HCT116 (cell line): ENCODE data around the gene SLC16A4. TPM values are rescaled to one million over a fixed set of nuclear protein-coding genes. Genes with fewer than 3 reads are reported as not detected.

Experiments
- ATAC-seq: fragments of 200-7000 bp; cut with Tn5 transposase; 2 replicates; pipeline ENCODE4 v1.9.1; 2020; ENCODE audit warnings: mild to moderate bottlenecking, moderate library complexity
- BruUV-seq: library from RNA; stranded (reverse); fragments of 400-500 nt; replicated peaks from 2 replicates; lab custom pipeline; 2021; lab: Mats Ljungman, UMichigan
- CTCF ChIA-PET: fragments of 300-600 bp; sonication (Branson Sonifier 250); formaldehyde crosslinking; loops from one replicate; lab custom pipeline; 2021; ENCODE audit warnings: antibody characterized with exemption; lab: Charles Lee
- POLR2A ChIA-PET: fragments of 300-600, 350-600 bp; sonication (Branson Sonifier 250); formaldehyde crosslinking; loops from one replicate; lab custom pipeline; 2021; ENCODE audit warnings: antibody characterized with exemption; lab: Charles Lee
- RAD21 ChIA-PET, 2 experiments: fragments of 300-600 bp; sonication (Branson Sonifier 250); formaldehyde crosslinking; loops; one replicate each; lab custom pipeline; 2023; ENCODE audit warnings: low total read pairs in 2 of 2; ENCODE audit not compliant: uncharacterized antibody in 2 of 2, unreplicated experiment in 2 of 2, low non-redundant PET in 1 of 2; lab: Charles Lee
- DNase-seq: peaks from one replicate; pipeline ENCODE4 v3.0.0-alpha.2; 2010; ENCODE audit warnings: low read depth, low spot score
- H2AFZ ChIP-seq: fragments of 200-600 bp; shearing (Covaris generic), sonication (generic); 2 replicates; pipeline ENCODE4 v1.6.1; 2017; ENCODE audit warnings: low read depth, mixed run types, mixed read lengths, antibody characterized with exemption, low read length; ENCODE audit not compliant: poor library complexity, severe bottlenecking
- H3K27ac ChIP-seq: 2 replicates; pipeline ENCODE4 v1.5.1; 2012; ENCODE audit warnings: low read depth, low read length
- H3K27me3 ChIP-seq: fragments of 200-600 bp; sonication (generic); 2 replicates; pipeline ENCODE4 v1.6.1; 2016; ENCODE audit warnings: mixed run types, low read length, mixed read lengths; ENCODE audit not compliant: insufficient read depth
- H3K36me3 ChIP-seq, 2 experiments: fragments of 200-500 bp in 1 of 2; fragments of 200-600 bp in 1 of 2; sonication (Bioruptor generic) in 1 of 2; sonication (generic) in 1 of 2; 2 replicates each; pipeline versions ENCODE4 v1.5.1 to v1.6.1; 2014 to 2016; ENCODE audit warnings: low read length in 2 of 2, inconsistent platforms in 1 of 2, mixed read lengths in 1 of 2, mixed run types in 1 of 2; ENCODE audit not compliant: insufficient read depth in 2 of 2, control insufficient read depth in 1 of 2
- H3K4me1 ChIP-seq, 2 experiments: fragments of 200-600 bp in 1 of 2; sonication (generic) in 1 of 2; 2 replicates each; pipeline versions ENCODE4 v1.5.1 to v1.6.1; 2012 to 2017; ENCODE audit warnings: low read length in 2 of 2, inconsistent platforms in 1 of 2, mild to moderate bottlenecking in 1 of 2, mixed read lengths in 1 of 2, mixed run types in 1 of 2, moderate library complexity in 1 of 2; ENCODE audit not compliant: insufficient read depth in 2 of 2, control insufficient read depth in 1 of 2
- H3K4me2 ChIP-seq: fragments of 200-600 bp; sonication (generic); 2 replicates; pipeline ENCODE4 v1.6.1; 2017; ENCODE audit warnings: mixed run types, low read length, mixed read lengths
- H3K4me3 ChIP-seq, 2 experiments: fragments of 200-600 bp in 1 of 2; sonication (generic) in 1 of 2; replicated peaks in 1 of 2; 2 replicates each; pipeline ENCODE4 v1.5.1; 2011 to 2016; ENCODE audit warnings: low read length in 2 of 2, control low read depth in 1 of 2, low read depth in 1 of 2, mild to moderate bottlenecking in 1 of 2, mixed read lengths in 1 of 2, mixed run types in 1 of 2
- H3K79me2 ChIP-seq: fragments of 200-600 bp; sonication (generic); 2 replicates; pipeline ENCODE4 v1.6.1; 2017; ENCODE audit warnings: mild to moderate bottlenecking, mixed run types, low read length, moderate library complexity, mixed read lengths; ENCODE audit not compliant: insufficient read depth
- H3K9ac ChIP-seq: fragments of 200-600 bp; sonication (generic); 2 replicates; pipeline ENCODE4 v1.6.1; 2016; ENCODE audit warnings: low read length, mixed read lengths
- H3K9me2 ChIP-seq: fragments of 200-600 bp; sonication (generic), shearing (Covaris generic); 2 replicates; pipeline ENCODE4 v1.6.1; 2017; ENCODE audit warnings: mixed run types, mild to moderate bottlenecking, moderate library complexity; ENCODE audit not compliant: insufficient read depth
- H3K9me3 ChIP-seq, 2 experiments: fragments of 200-500 bp in 1 of 2; fragments of 200-600 bp in 1 of 2; sonication (Bioruptor generic) in 1 of 2; sonication (generic) in 1 of 2; 2 replicates each; pipeline ENCODE4 v1.6.1; 2014 to 2017; ENCODE audit warnings: low read length in 2 of 2, mixed read lengths in 2 of 2, inconsistent platforms in 1 of 2, low read depth in 1 of 2, mild to moderate bottlenecking in 1 of 2, mixed run types in 1 of 2, moderate library complexity in 1 of 2; ENCODE audit not compliant: control insufficient read depth in 1 of 2, insufficient read depth in 1 of 2
- H4K20me1 ChIP-seq: fragments of 200-600 bp; sonication (generic), shearing (Covaris generic); 2 replicates; pipeline ENCODE4 v1.6.1; 2017; ENCODE audit warnings: mixed run types, mild to moderate bottlenecking, moderate library complexity; ENCODE audit not compliant: insufficient read depth
- CBX3 ChIP-seq: IDR thresholded peaks from 2 replicates; pipeline ENCODE4 v1.6.1; 2012; ENCODE audit warnings: low read depth
- CEBPB ChIP-seq: IDR thresholded peaks from 2 replicates; pipeline ENCODE4 v1.6.1; 2012; ENCODE audit warnings: low read depth
- EGR1 ChIP-seq: IDR thresholded peaks from 2 replicates; pipeline ENCODE4 v1.6.1; 2012; ENCODE audit warnings: low read depth
- EZH2 ChIP-seq: fragments of 200-600 bp; sonication (generic); IDR thresholded peaks from 2 replicates; pipeline ENCODE4 v1.6.1; 2017; ENCODE audit warnings: antibody characterized with exemption, mixed run types
- EZH2phosphoT487 ChIP-seq: fragments of 200-600 bp; IDR thresholded peaks from 2 replicates; pipeline ENCODE4 v1.6.1; 2018; ENCODE audit warnings: antibody characterized with exemption, borderline replicate concordance
- FOSL1 ChIP-seq: IDR thresholded peaks from 2 replicates; pipeline ENCODE4 v1.6.1; 2012; ENCODE audit warnings: low read depth
- JUND ChIP-seq: IDR thresholded peaks from 2 replicates; pipeline ENCODE4 v1.6.1; 2012
- POLR2A ChIP-seq: IDR thresholded peaks from 2 replicates; pipeline ENCODE4 v1.7.0; 2011; ENCODE audit warnings: borderline replicate concordance; ENCODE audit not compliant: insufficient read depth, insufficient read length; ENCODE audit errors: extremely low read depth
- RAD21 ChIP-seq: IDR thresholded peaks from 2 replicates; pipeline ENCODE4 v1.6.1; 2012; ENCODE audit warnings: low read depth, mild to moderate bottlenecking
- SIN3A ChIP-seq: IDR thresholded peaks from 2 replicates; pipeline ENCODE4 v1.6.1; 2012; ENCODE audit warnings: low read depth
- SP1 ChIP-seq: IDR thresholded peaks from 2 replicates; pipeline ENCODE4 v1.6.1; 2012; ENCODE audit warnings: low read depth
- TCF7L2 ChIP-seq: IDR thresholded peaks from 2 replicates; pipeline ENCODE4 v1.7.0; 2011; ENCODE audit warnings: borderline replicate concordance, inconsistent platforms; ENCODE audit not compliant: insufficient read depth, insufficient read length; ENCODE audit errors: extremely low read depth
- ZBTB33 ChIP-seq: IDR thresholded peaks from 2 replicates; pipeline ENCODE4 v1.6.1; 2011; ENCODE audit warnings: mild to moderate bottlenecking, low read length, moderate library complexity; ENCODE audit not compliant: insufficient replicate concordance; ENCODE audit errors: extremely low read depth
- ZFX ChIP-seq: fragments of 450-650 bp; IDR thresholded peaks from 2 replicates; pipeline ENCODE4 v1.6.1; 2017
- ZNF274 ChIP-seq: fragments of 200-500 bp; sonication (Bioruptor generic); IDR thresholded peaks from 2 replicates; pipeline ENCODE4 v1.6.1; 2014; ENCODE audit warnings: mild to moderate bottlenecking, low read depth, low read length, inconsistent platforms
- intact Hi-C: fragments of 100-400 bp; cut with micrococcal nuclease; formaldehyde crosslinking; loops from 2 replicates; pipeline ENCODE4 v1.10.0; 2022
- total RNA-seq: library from RNA; stranded (reverse); gene quantifications from one replicate; pipeline ENCODE4 v1.2.1, GENCODE V29; 2021; ENCODE audit not compliant: unreplicated experiment
- TF ChIP-seq, protein P1 (sequence below): IDR thresholded peaks from 2 replicates; pipeline ENCODE4 v1.6.1; 2012
- TF ChIP-seq, protein P2 (sequence below): IDR thresholded peaks from 2 replicates; pipeline ENCODE4 v1.6.1; 2012

The SLC16A4 gene
- total RNA-seq, 1 experiment from 2014 or later: 0.20 TPM

GRCh38 chr1:110344152-110344551 lies 46.7 kb downstream of the SLC16A4 start:
- no peak for DNase-seq
- no TSS peak for BruUV-seq
- Histone ChIP-seq H3K9ac (no peak overlapping the region), H3K4me2 (no peak overlapping the region), H3K9me3 (no peaks in the 10 kb centered on the region), H3K79me2 (peaks cover 98% of the 10 kb centered on the region), H3K36me3 (peaks cover 59 to 64% of the 10 kb centered on the region in 2 experiments), H3K4me1 (peaks cover 4 to 9% of the 10 kb centered on the region in 2 experiments; a peak in 3 of 4 replicates), H4K20me1 (peaks cover 55% of the 10 kb centered on the region; the same call in 1 of the 2 replicates), H3K27me3 (no peaks in the 10 kb centered on the region), H3K9me2 (no peaks in the 10 kb centered on the region), H3K4me3 (no peak overlapping the region), H3K27ac (no peak overlapping the region), H2AFZ (no peak overlapping the region)
- CTCF ChIA-PET: no interaction called here
- POLR2A ChIA-PET: no interaction called here
- no peak for ATAC-seq
- intact Hi-C loops: no loop called here
- no peak for TF ChIP-seq ZFX
- no peak for TF ChIP-seq POLR2A
- TF ChIP-seq TCF7L2: no peak
- TF ChIP-seq EGR1: no peak
- TF ChIP-seq RAD21: no peak
- TF ChIP-seq SIN3A: no peak
- no peak for TF ChIP-seq SP1
- RAD21 ChIA-PET: no interaction called here

GRCh38 chr1:110343249-110343648 lies 47.6 kb downstream of the SLC16A4 start:
- peaks cover 46% of the 10 kb centered on the region; the same call in 1 of the 2 replicates for H4K20me1 ChIP-seq
- no peak overlapping the region for H3K9ac ChIP-seq
- H3K4me2 ChIP-seq: no peak overlapping the region
- ATAC-seq (no peak), DNase-seq (no peak)
- ChIA-PET POLR2A (no interaction called here), CTCF (no interaction called here), RAD21 (no interaction called here)
- H3K4me3 ChIP-seq: no peak overlapping the region
- no peaks in the 10 kb centered on the region for H3K27me3 ChIP-seq
- peaks cover 89% of the 10 kb centered on the region for H3K79me2 ChIP-seq
- no peaks in the 10 kb centered on the region for H3K9me2 ChIP-seq
- no peak overlapping the region for H2AFZ ChIP-seq
- BruUV-seq: no TSS peak
- H3K9me3 ChIP-seq: no peaks in the 10 kb centered on the region
- H3K36me3 ChIP-seq: peaks cover 58 to 59% of the 10 kb centered on the region in 2 experiments
- peaks cover 4 to 10% of the 10 kb centered on the region in 2 experiments; a peak in 3 of 4 replicates for H3K4me1 ChIP-seq
- no peak overlapping the region for H3K27ac ChIP-seq
- intact Hi-C loops: no loop called here
- no peak for TF ChIP-seq JUND
- TF ChIP-seq POLR2A: no peak
- TF ChIP-seq SP1: no peak
- no peak for TF ChIP-seq ZBTB33
- TF ChIP-seq EZH2: no peak
- TF ChIP-seq ZFX: no peak
- no peak for TF ChIP-seq CBX3
- no peak for TF ChIP-seq CEBPB
- TF ChIP-seq EZH2phosphoT487: no peak
- TF ChIP-seq ZNF274: no peak
- TF ChIP-seq, protein P1, sequence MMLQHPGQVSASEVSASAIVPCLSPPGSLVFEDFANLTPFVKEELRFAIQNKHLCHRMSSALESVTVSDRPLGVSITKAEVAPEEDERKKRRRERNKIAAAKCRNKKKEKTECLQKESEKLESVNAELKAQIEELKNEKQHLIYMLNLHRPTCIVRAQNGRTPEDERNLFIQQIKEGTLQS: no peak
- TF ChIP-seq, protein P2, sequence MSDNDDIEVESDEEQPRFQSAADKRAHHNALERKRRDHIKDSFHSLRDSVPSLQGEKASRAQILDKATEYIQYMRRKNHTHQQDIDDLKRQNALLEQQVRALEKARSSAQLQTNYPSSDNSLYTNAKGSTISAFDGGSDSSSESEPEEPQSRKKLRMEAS: no peak
- TF ChIP-seq EGR1: no peak
- no peak for TF ChIP-seq FOSL1
- TF ChIP-seq TCF7L2: no peak
